ENCODE results near the gene LIPA.

GRCh38 chr10:89189211-89189734 lies 62.3 kb downstream of the LIPA start:
- TF ChIP-seq POLR2A (IDR thresholded peaks at IDR 0.05) (no peak), CTCF (IDR thresholded peaks at IDR 0.05 in 8 of 11, conservative IDR thresholded peaks at IDR 0.05 in 3 of 11) (no peak)
